ENCODE data around the gene CCNI2.

The CCNI2 gene

GRCh38 chr5:132746954-132747615, at the start of gene CCNI2:
Gene CCNI2 (plus strand): TSS chr5:132747426. CDS start chr5:132747496, 70 bp downstream.
- peak within 1 kb of the TSS; percentile 61 for H3K9ac ChIP-seq (ENCODE audit: low read depth, low read length)
- H3K9me3 ChIP-seq (ENCODE audit: control insufficient read depth, insufficient read depth, low read length): no peaks in the 10 kb centered on the region
- no peaks in the 10 kb centered on the region for H3K4me1 ChIP-seq (ENCODE audit: insufficient read depth, low read length)
- no peaks in the 10 kb centered on the region for H3K36me3 ChIP-seq (ENCODE audit: insufficient read depth, low read length)

GRCh38 chr5:132704875-132705274, 42.4 kb upstream of the CCNI2 start:
- Histone ChIP-seq H3K9me3 (ENCODE audit: control insufficient read depth, insufficient read depth, low read length) (no peaks in the 10 kb centered on the region), H3K36me3 (ENCODE audit: insufficient read depth, low read length) (no peaks in the 10 kb centered on the region), H3K4me1 (ENCODE audit: insufficient read depth, low read length) (no peaks in the 10 kb centered on the region), H3K9ac (ENCODE audit: low read depth, low read length) (no peak overlapping the region)

GRCh38 chr5:132708645-132709044, 38.6 kb upstream of the CCNI2 start:
- H3K4me1 ChIP-seq (ENCODE audit: insufficient read depth, low read length): no peaks in the 10 kb centered on the region
- no peak overlapping the region for H3K9ac ChIP-seq (ENCODE audit: low read depth, low read length)
- no peaks in the 10 kb centered on the region for H3K36me3 ChIP-seq (ENCODE audit: insufficient read depth, low read length)
- H3K9me3 ChIP-seq (ENCODE audit: control insufficient read depth, insufficient read depth, low read length): no peaks in the 10 kb centered on the region

- Histone ChIP-seq H3K9me3 (ENCODE audit: control insufficient read depth, insufficient read depth, low read length) (no peaks in the 10 kb centered on the region), H3K36me3 (ENCODE audit: insufficient read depth, low read length) (no peaks in the 10 kb centered on the region), H3K9ac (ENCODE audit: low read depth, low read length) (no peak overlapping the region), H3K4me1 (ENCODE audit: insufficient read depth, low read length) (no peaks in the 10 kb centered on the region)
Observed at GRCh38 chr5:132714456-132715307, 32.5 kb upstream of the CCNI2 start.

GRCh38 chr5:132718544-132719312, 28.5 kb upstream of the CCNI2 start:
- no peaks in the 10 kb centered on the region for H3K4me1 ChIP-seq (ENCODE audit: insufficient read depth, low read length)
- H3K9me3 ChIP-seq (ENCODE audit: control insufficient read depth, insufficient read depth, low read length): no peaks in the 10 kb centered on the region
- H3K36me3 ChIP-seq (ENCODE audit: insufficient read depth, low read length): no peaks in the 10 kb centered on the region
- no peak overlapping the region for H3K9ac ChIP-seq (ENCODE audit: low read depth, low read length)

GRCh38 chr5:132725745-132726144, 21.5 kb upstream of the CCNI2 start:
- H3K9ac ChIP-seq (ENCODE audit: low read depth, low read length): no peak overlapping the region
- H3K4me1 ChIP-seq (ENCODE audit: insufficient read depth, low read length): no peaks in the 10 kb centered on the region
- H3K36me3 ChIP-seq (ENCODE audit: insufficient read depth, low read length): no peaks in the 10 kb centered on the region
- no peaks in the 10 kb centered on the region for H3K9me3 ChIP-seq (ENCODE audit: control insufficient read depth, insufficient read depth, low read length)

- Histone ChIP-seq H3K9me3 (ENCODE audit: control insufficient read depth, insufficient read depth, low read length) (no peaks in the 10 kb centered on the region), H3K4me1 (ENCODE audit: insufficient read depth, low read length) (no peaks in the 10 kb centered on the region), H3K9ac (ENCODE audit: low read depth, low read length) (no peak overlapping the region), H3K36me3 (ENCODE audit: insufficient read depth, low read length) (no peaks in the 10 kb centered on the region)
Observed at GRCh38 chr5:132729896-132730295, 17.3 kb upstream of the CCNI2 start.

- no peaks in the 10 kb centered on the region for H3K4me1 ChIP-seq (ENCODE audit: insufficient read depth, low read length)
- H3K9me3 ChIP-seq (ENCODE audit: control insufficient read depth, insufficient read depth, low read length): no peaks in the 10 kb centered on the region
- H3K9ac ChIP-seq (ENCODE audit: low read depth, low read length): no peak overlapping the region
- H3K36me3 ChIP-seq (ENCODE audit: insufficient read depth, low read length): no peaks in the 10 kb centered on the region
Observed at GRCh38 chr5:132733499-132734148, 13.6 kb upstream of the CCNI2 start.

GRCh38 chr5:132734687-132735086, 12.5 kb upstream of the CCNI2 start:
- H3K36me3 ChIP-seq (ENCODE audit: insufficient read depth, low read length): no peaks in the 10 kb centered on the region
- H3K9ac ChIP-seq (ENCODE audit: low read depth, low read length): no peak overlapping the region
- H3K9me3 ChIP-seq (ENCODE audit: control insufficient read depth, insufficient read depth, low read length): no peaks in the 10 kb centered on the region
- no peaks in the 10 kb centered on the region for H3K4me1 ChIP-seq (ENCODE audit: insufficient read depth, low read length)

GRCh38 chr5:132736853-132737833, 10.1 kb upstream of the CCNI2 start, which contains the start of gene KIF3A:
Gene KIF3A (minus strand): TSS chr5:132737546. CDS start chr5:132737419, 127 bp downstream.
- H3K4me1 ChIP-seq (ENCODE audit: insufficient read depth, low read length): no peaks in the 10 kb centered on the region
- H3K9me3 ChIP-seq (ENCODE audit: control insufficient read depth, insufficient read depth, low read length): no peaks in the 10 kb centered on the region
- peak within 1 kb of the TSS; percentile 89 for H3K9ac ChIP-seq (ENCODE audit: low read depth, low read length)
- H3K36me3 ChIP-seq (ENCODE audit: insufficient read depth, low read length): no peaks in the 10 kb centered on the region

GRCh38 chr5:132737982-132738681, 9.1 kb upstream of the CCNI2 start:
- H3K9me3 ChIP-seq (ENCODE audit: control insufficient read depth, insufficient read depth, low read length): no peaks in the 10 kb centered on the region
- H3K9ac ChIP-seq (ENCODE audit: low read depth, low read length): peak overlapping the region; percentile 89; the same call in 1 of the 2 replicates
- H3K4me1 ChIP-seq (ENCODE audit: insufficient read depth, low read length): no peaks in the 10 kb centered on the region
- H3K36me3 ChIP-seq (ENCODE audit: insufficient read depth, low read length): no peaks in the 10 kb centered on the region

- H3K36me3 ChIP-seq (ENCODE audit: insufficient read depth, low read length): no peaks in the 10 kb centered on the region
Observed at GRCh38 chr5:132739232-132739631, 8.0 kb upstream of the CCNI2 start.

GRCh38 chr5:132742158-132742557, 5.1 kb upstream of the CCNI2 start:
- no peaks in the 10 kb centered on the region for H3K36me3 ChIP-seq (ENCODE audit: insufficient read depth, low read length)
- H3K9me3 ChIP-seq (ENCODE audit: control insufficient read depth, insufficient read depth, low read length): no peaks in the 10 kb centered on the region
- H3K4me1 ChIP-seq (ENCODE audit: insufficient read depth, low read length): no peaks in the 10 kb centered on the region
- H3K9ac ChIP-seq (ENCODE audit: low read depth, low read length): no peak overlapping the region

More at GRCh38 chr5:132739232-132739631, 8.0 kb upstream of the CCNI2 start:
- Histone ChIP-seq H3K9me3 (ENCODE audit: control insufficient read depth, insufficient read depth, low read length) (no peaks in the 10 kb centered on the region), H3K4me1 (ENCODE audit: insufficient read depth, low read length) (no peaks in the 10 kb centered on the region), H3K9ac (ENCODE audit: low read depth, low read length) (no peak overlapping the region)

Data from ES-I3 (cell line).